H9 (cell line): Measurements from ENCODE around the gene ODF2. TPM values are rescaled to one million over a fixed set of nuclear protein-coding genes. Genes with fewer than 3 reads are reported as not detected.
"Not testable (repeated sequence)": the region's sequence is repeated elsewhere in the genome, so short reads cannot be mapped to it uniquely, and the experiment has no call there.

ENCODE experiments used
- DNase-seq: peaks from one replicate; pipeline ENCODE4 v3.0.0-alpha.2; 2017
- H2AFZ ChIP-seq: one replicate; pipeline ENCODE4 v1.6.1; 2013; ENCODE audit warnings: mild to moderate bottlenecking, low read length, control low read depth, moderate library complexity
- H2AK5ac ChIP-seq: 2 replicates; pipeline ENCODE4 v1.6.1; 2013; ENCODE audit warnings: low read length, control low read depth, mixed read lengths; ENCODE audit not compliant: insufficient read length
- H2BK120ac ChIP-seq: one replicate; pipeline ENCODE4 v1.6.1; 2013; ENCODE audit warnings: low read depth, mild to moderate bottlenecking, low read length, control low read depth, inconsistent platforms; ENCODE audit not compliant: poor library complexity, severe bottlenecking
- H2BK12ac ChIP-seq: 2 replicates; pipeline ENCODE4 v1.6.1; 2013; ENCODE audit warnings: low read length, control low read depth, mixed read lengths, low read depth; ENCODE audit not compliant: insufficient read length
- H2BK15ac ChIP-seq: 2 replicates; pipeline ENCODE4 v1.6.1; 2013; ENCODE audit warnings: low read depth, low read length, control low read depth
- H2BK20ac ChIP-seq: one replicate; pipeline ENCODE4 v1.6.1; 2013; ENCODE audit warnings: low read depth, mild to moderate bottlenecking, low read length, control low read depth, inconsistent platforms; ENCODE audit not compliant: poor library complexity, severe bottlenecking
- H2BK5ac ChIP-seq: 2 replicates; pipeline ENCODE4 v1.6.1; 2013; ENCODE audit warnings: low read length, control low read depth, mixed read lengths; ENCODE audit not compliant: insufficient read length
- H3K14ac ChIP-seq: 2 replicates; pipeline ENCODE4 v1.6.1; 2013; ENCODE audit warnings: low read length, control low read depth; ENCODE audit not compliant: insufficient read depth
- H3K18ac ChIP-seq: 2 replicates; pipeline ENCODE4 v1.6.1; 2013; ENCODE audit warnings: low read depth, mild to moderate bottlenecking, mixed read lengths, low read length, control low read depth; ENCODE audit not compliant: insufficient read length
- H3K23ac ChIP-seq: 2 replicates; pipeline ENCODE4 v1.6.1; 2013; ENCODE audit warnings: low read length, control low read depth, mixed read lengths, low read depth; ENCODE audit not compliant: insufficient read length
- H3K23me2 ChIP-seq: 2 replicates; pipeline ENCODE4 v1.6.1; 2013; ENCODE audit warnings: low read depth, mild to moderate bottlenecking, mixed read lengths, low read length, control low read depth; ENCODE audit not compliant: insufficient read length, poor library complexity, severe bottlenecking
- H3K27ac ChIP-seq: 2 replicates; pipeline ENCODE4 v1.5.1; 2013; ENCODE audit warnings: low read length, control low read depth, mixed read lengths, low read depth; ENCODE audit not compliant: insufficient read length
- H3K27me3 ChIP-seq: 2 replicates; pipeline ENCODE4 v1.6.1; 2013; ENCODE audit warnings: low read length, control low read depth, inconsistent platforms; ENCODE audit not compliant: insufficient read depth
- H3K4ac ChIP-seq: 2 replicates; pipeline ENCODE4 v1.6.1; 2013; ENCODE audit warnings: low read depth, mild to moderate bottlenecking, control low read depth, inconsistent platforms, low read length, moderate library complexity
- H3K4me1 ChIP-seq: 2 replicates; pipeline ENCODE4 v1.6.1; 2013; ENCODE audit warnings: low read length, control low read depth, inconsistent platforms; ENCODE audit not compliant: insufficient read depth
- H3K4me2 ChIP-seq: 2 replicates; pipeline ENCODE4 v1.6.1; 2013; ENCODE audit warnings: low read length, control low read depth, mixed read lengths; ENCODE audit not compliant: insufficient read length, insufficient read depth
- H3K56ac ChIP-seq: 2 replicates; pipeline ENCODE4 v1.6.1; 2013; ENCODE audit warnings: low read depth, mild to moderate bottlenecking, mixed read lengths, low read length, control low read depth; ENCODE audit not compliant: insufficient read length
- H3K79me1 ChIP-seq: 2 replicates; pipeline ENCODE4 v1.6.1; 2013; ENCODE audit warnings: low read depth, mild to moderate bottlenecking, moderate library complexity, low read length, control low read depth, inconsistent platforms; ENCODE audit not compliant: insufficient read depth, poor library complexity, severe bottlenecking
- H3K79me2 ChIP-seq: 2 replicates; pipeline ENCODE4 v1.6.1; 2013; ENCODE audit warnings: low read length, control low read depth, inconsistent platforms; ENCODE audit not compliant: insufficient read depth
- H3K9ac ChIP-seq: 2 replicates; pipeline ENCODE4 v1.6.1; 2013; ENCODE audit warnings: low read length, control low read depth, mixed read lengths; ENCODE audit not compliant: insufficient read length; ENCODE audit errors: extremely low read depth
- H3K9me3 ChIP-seq: one replicate; pipeline ENCODE4 v1.6.1; 2013; ENCODE audit warnings: low read depth, low read length, inconsistent platforms; ENCODE audit not compliant: control insufficient read depth
- H3T11ph ChIP-seq: one replicate; pipeline ENCODE4 v1.6.1; 2013; ENCODE audit warnings: mild to moderate bottlenecking, low read length, control low read depth, inconsistent platforms
- H4K20me1 ChIP-seq: one replicate; pipeline ENCODE4 v1.6.1; 2013; ENCODE audit not compliant: control insufficient read depth, insufficient read length, insufficient read depth
- H4K5ac ChIP-seq: 2 replicates; pipeline ENCODE4 v1.6.1; 2013; ENCODE audit warnings: low read depth, mild to moderate bottlenecking, mixed read lengths, low read length, control low read depth; ENCODE audit not compliant: insufficient read length
- H4K8ac ChIP-seq: replicated peaks from 2 replicates; pipeline ENCODE4 v1.6.1; 2013; ENCODE audit warnings: low read length, control low read depth, mixed read lengths, low read depth; ENCODE audit not compliant: insufficient read length
- H4K91ac ChIP-seq: 2 replicates; pipeline ENCODE4 v1.6.1; 2013; ENCODE audit warnings: low read depth, mild to moderate bottlenecking, moderate library complexity, mixed read lengths, low read length, control low read depth; ENCODE audit not compliant: insufficient read length
- H3K27ac Mint-ChIP-seq, 3 experiments: 2 replicates in 2 of 3; 3 replicates in 1 of 3; pipeline ENCODE4 v1.8.0; 2020 to 2021; ENCODE audit warnings: mixed read lengths in 3 of 3, mild to moderate bottlenecking in 1 of 3, moderate library complexity in 1 of 3
- H3K27me3 Mint-ChIP-seq: 2 replicates; pipeline ENCODE4 v1.8.0; 2021; ENCODE audit warnings: low read depth, mild to moderate bottlenecking, moderate library complexity, mixed read lengths
- H3K36me3 Mint-ChIP-seq, 3 experiments: 2 replicates in 2 of 3; 3 replicates in 1 of 3; pipeline ENCODE4 v1.8.0; 2020 to 2021; ENCODE audit warnings: low read depth in 3 of 3, mixed read lengths in 3 of 3; ENCODE audit not compliant: insufficient read depth in 1 of 3
- H3K4me1 Mint-ChIP-seq, 2 experiments: 2 replicates each; pipeline ENCODE4 v1.8.0; 2020; ENCODE audit warnings: mixed read lengths in 2 of 2
- H3K4me3 Mint-ChIP-seq, 2 experiments: 2 replicates in 1 of 2; 3 replicates in 1 of 2; pipeline ENCODE4 v1.8.0; 2020 to 2021; ENCODE audit warnings: mild to moderate bottlenecking in 2 of 2, mixed read lengths in 2 of 2, moderate library complexity in 1 of 2
- H3K9me3 Mint-ChIP-seq, 2 experiments: 2 replicates in 1 of 2; 3 replicates in 1 of 2; pipeline ENCODE4 v1.8.0; 2020; ENCODE audit warnings: mild to moderate bottlenecking in 2 of 2, mixed read lengths in 2 of 2, moderate library complexity in 1 of 2
- CTCF ChIP-seq: fragments of 200-600 bp; sonication (generic); conservative IDR thresholded peaks from 3 replicates; pipeline ENCODE4 v1.8.0; 2021; ENCODE audit warnings: antibody characterized with exemption, mild to moderate bottlenecking
- WGBS: extraction: QIAGEN DNeasy Blood & Tissue Kit; methylation state at CpG from one replicate; pipeline ENCODE4 v1.1.7; 2013; ENCODE audit warnings: missing lambda C conversion rate, low lambda C conversion rate, mixed read lengths; ENCODE audit not compliant: insufficient read length; ENCODE audit errors: extremely low coverage; 5-methylcytosine and 5-hydroxymethylcytosine counted together
- total RNA-seq: library from RNA; stranded (reverse); gene quantifications from 2 replicates; pipeline ENCODE4 v1.2.1, GENCODE V29; 2021

The ODF2 gene
- total RNA-seq, 1 experiment from 2014 or later, result 16.7 TPM

GRCh38 chr9:128421482-128421996 lies 34.3 kb upstream of the ODF2 start:
- Histone ChIP-seq H2BK5ac (no peak overlapping the region), H3K4me1 (no peaks in the 10 kb centered on the region), H3K18ac (no peak overlapping the region), H2BK15ac (no peak overlapping the region), H3K4ac (no peak overlapping the region), H4K5ac (no peak overlapping the region), H3K27ac (no peak overlapping the region), H4K20me1 (no peaks in the 10 kb centered on the region), H3K9me3 (no peaks in the 10 kb centered on the region), H3K79me2 (no peaks in the 10 kb centered on the region), H3K56ac (no peak overlapping the region), H2AFZ (no peak overlapping the region), H2BK12ac (no peak overlapping the region), H3T11ph (no peak overlapping the region), H2BK120ac (no peak overlapping the region), H3K14ac (no peak overlapping the region), H4K91ac (no peak overlapping the region), H2AK5ac (no peak overlapping the region), H3K9ac (no peak overlapping the region), H3K27me3 (peaks cover 13% of the 10 kb centered on the region; the same call in 1 of the 2 replicates), H2BK20ac (no peak overlapping the region), H3K23me2 (peaks cover 9% of the 10 kb centered on the region), H3K79me1 (no peaks in the 10 kb centered on the region), H3K23ac (no peak overlapping the region), H4K8ac (no peak overlapping the region), H3K4me2 (peak overlapping the region; percentile 45)
- DNase-seq, result no peak
- WGBS, result no CpG with 5 or more reads among the region's 11 CpGs
- Mint-ChIP-seq H3K27me3 (peaks cover 77% of the 10 kb centered on the region), H3K4me3 (peak overlapping the region; percentile 60 to 81; a peak in 4 of 5 replicates), H3K36me3 (no peaks in the 10 kb centered on the region), H3K4me1 (peaks cover 7 to 14% of the 10 kb centered on the region in 2 experiments), H3K27ac (no peak overlapping the region), H3K9me3 (no peaks in the 10 kb centered on the region)
- no peak for TF ChIP-seq CTCF

GRCh38 chr9:128422022-128422782 lies 33.6 kb upstream of the ODF2 start:
- H3K4me2 ChIP-seq, result not testable (repeated sequence)

More at GRCh38 chr9:128422022-128422782, 33.6 kb upstream of the ODF2 start:
- H2AFZ ChIP-seq, H3K9me3 ChIP-seq, H3K79me2 ChIP-seq, DNase-seq, H3K4me1 ChIP-seq, H3K9ac ChIP-seq, H2BK5ac ChIP-seq, H3K23ac ChIP-seq, H4K91ac ChIP-seq, H3K9me3 Mint-ChIP-seq, H4K20me1 ChIP-seq, H2BK120ac ChIP-seq, H3K27ac Mint-ChIP-seq, H3K23me2 ChIP-seq, H3K14ac ChIP-seq, H4K5ac ChIP-seq, H3K18ac ChIP-seq, H2BK15ac ChIP-seq, H3T11ph ChIP-seq, H2BK12ac ChIP-seq, H3K56ac ChIP-seq, H3K79me1 ChIP-seq, H2AK5ac ChIP-seq, H2BK20ac ChIP-seq, H3K36me3 Mint-ChIP-seq, H4K8ac ChIP-seq, H3K4ac ChIP-seq, H3K27ac ChIP-seq: not testable (repeated sequence)
- H3K27me3 ChIP-seq, result peaks cover 13% of the 10 kb centered on the region; the same call in 1 of the 2 replicates
- no CpG with 5 or more reads among the region's 13 CpGs for WGBS
- H3K4me3 Mint-ChIP-seq, result peak overlapping the region in 1 of 2 experiments; percentile 67; a peak in 3 of 5 replicates
- peaks cover 5 to 11% of the 10 kb centered on the region in 2 experiments; a peak in 2 of 4 replicates for H3K4me1 Mint-ChIP-seq
- H3K27me3 Mint-ChIP-seq, result peaks cover 71% of the 10 kb centered on the region
